OCI-LY3 (cell line): ENCODE data around the gene HOXA9.

Source experiments
- H2AFZ ChIP-seq: fragments of 200-600, 300-600 bp; shearing (Covaris generic); 2 replicates; pipeline ENCODE4 v1.6.0; 2014; ENCODE audit warnings: antibody characterized with exemption, low read depth, low read length
- H3K27ac ChIP-seq: fragments of 200-600, 300-600 bp; sonication (generic); 2 replicates; pipeline ENCODE4 v1.5.1; 2014; ENCODE audit warnings: mild to moderate bottlenecking, low read length, moderate library complexity, mixed read lengths
- H3K27me3 ChIP-seq: fragments of 200-600, 300-600 bp; sonication (generic); 2 replicates; pipeline ENCODE4 v1.6.1; 2014; ENCODE audit warnings: low read depth, low read length, mixed read lengths
- H3K36me3 ChIP-seq: fragments of 200-600, 300-600 bp; sonication (generic); replicated peaks from 2 replicates; pipeline ENCODE3; 2014; ENCODE audit warnings: low read depth, low read length, mixed read lengths
- H3K4me1 ChIP-seq: fragments of 300-600, 200-600 bp; sonication (generic); 2 replicates; pipeline ENCODE4 v1.6.1; 2014; ENCODE audit warnings: low read length, mixed read lengths
- H3K4me2 ChIP-seq: fragments of 200-600, 300-600 bp; sonication (generic); 2 replicates; pipeline ENCODE4 v1.6.1; 2014; ENCODE audit warnings: low read length, mixed read lengths
- H3K4me3 ChIP-seq: fragments of 300-600, 200-600 bp; sonication (generic); 2 replicates; pipeline ENCODE4 v1.5.1; 2014; ENCODE audit warnings: antibody characterized with exemption, mild to moderate bottlenecking, low read length, moderate library complexity
- H3K79me2 ChIP-seq: fragments of 300-600, 200-600 bp; shearing (Covaris generic); 2 replicates; pipeline ENCODE4 v1.6.1; 2014; ENCODE audit warnings: mild to moderate bottlenecking, low read length, mixed read lengths
- H3K9ac ChIP-seq: fragments of 300-600, 200-600 bp; shearing (Covaris generic); 2 replicates; pipeline ENCODE4 v1.6.0; 2014; ENCODE audit warnings: mild to moderate bottlenecking, low read length, moderate library complexity
- H3K9me3 ChIP-seq: fragments of 200-600, 300-600 bp; shearing (Covaris generic); 2 replicates; pipeline ENCODE4 v1.6.1; 2014; ENCODE audit warnings: low read length, mixed read lengths; ENCODE audit not compliant: insufficient read depth
- H4K20me1 ChIP-seq: fragments of 200-600, 300-600 bp; sonication (generic); 2 replicates; pipeline ENCODE4 v1.6.1; 2016; ENCODE audit warnings: low read length, mixed read lengths; ENCODE audit not compliant: insufficient read depth
- CTCF ChIP-seq: fragments of 200-600, 300-600 bp; sonication (generic); IDR thresholded peaks from 2 replicates; pipeline ENCODE4 v1.5.1; 2014; ENCODE audit warnings: antibody characterized with exemption, low read length, low read depth
- EZH2phosphoT487 ChIP-seq: fragments of 200-600 bp; shearing (Covaris generic); IDR thresholded peaks from 2 replicates; pipeline ENCODE4 v1.6.1; 2018; ENCODE audit warnings: antibody characterized with exemption, mixed run types, low read depth

The HOXA9 gene

GRCh38 chr7:27174874-27175625 lies 9.7 kb upstream of the HOXA9 start:
- Histone ChIP-seq H3K9ac (no peak overlapping the region), H4K20me1 (no peaks in the 10 kb centered on the region), H2AFZ (no peak overlapping the region), H3K9me3 (no peaks in the 10 kb centered on the region), H3K79me2 (no peaks in the 10 kb centered on the region), H3K4me1 (no peaks in the 10 kb centered on the region), H3K4me3 (no peak overlapping the region), H3K4me2 (no peak overlapping the region), H3K27me3 (no peaks in the 10 kb centered on the region), H3K27ac (no peak overlapping the region), H3K36me3 (no peaks in the 10 kb centered on the region)
- no peak for TF ChIP-seq EZH2phosphoT487
- TF ChIP-seq CTCF = no peak

- Histone ChIP-seq H3K4me1 (no peaks in the 10 kb centered on the region), H3K27ac (no peak within 1 kb of the TSS), H3K9ac (no peak within 1 kb of the TSS), H4K20me1 (no peaks in the 10 kb centered on the region), H2AFZ (no peak within 1 kb of the TSS), H3K9me3 (no peaks in the 10 kb centered on the region), H3K4me3 (no peak within 1 kb of the TSS), H3K79me2 (no peaks in the 10 kb centered on the region), H3K4me2 (no peak within 1 kb of the TSS), H3K27me3 (no peaks in the 10 kb centered on the region), H3K36me3 (no peaks in the 10 kb centered on the region)
- TF ChIP-seq EZH2phosphoT487 = no peak
- TF ChIP-seq CTCF = no peak
Measured at GRCh38 chr7:27173956-27174873, 8.9 kb upstream of the HOXA9 start, which contains the start of gene HOXA10. HOXA10 (minus strand) TSS chr7:27174320; CDS start chr7:27174306, 14 bp downstream.

GRCh38 chr7:27173511-27173955 lies 8.2 kb upstream of the HOXA9 start:
- Histone ChIP-seq H3K4me2 (no peak overlapping the region), H4K20me1 (no peaks in the 10 kb centered on the region), H3K9ac (no peak overlapping the region), H3K4me3 (no peak overlapping the region), H3K9me3 (no peaks in the 10 kb centered on the region), H3K36me3 (no peaks in the 10 kb centered on the region), H3K4me1 (no peaks in the 10 kb centered on the region), H3K79me2 (no peaks in the 10 kb centered on the region), H3K27me3 (no peaks in the 10 kb centered on the region), H3K27ac (no peak overlapping the region), H2AFZ (no peak overlapping the region)
- TF ChIP-seq CTCF (no peak), EZH2phosphoT487 (no peak)
